GM23248 (cell line): Measurements from ENCODE around the gene POLR2M.

Experiments used
- EZH2 ChIP-seq: fragments of 200-600 bp; sonication (generic); IDR thresholded peaks from 2 replicates; pipeline ENCODE4 v1.6.1; 2018; ENCODE audit warnings: antibody characterized with exemption, mild to moderate bottlenecking; ENCODE audit not compliant: insufficient read depth, poor library complexity, severe bottlenecking
- EZH2phosphoT487 ChIP-seq: fragments of 200-600 bp; sonication (generic); IDR thresholded peaks from 2 replicates; pipeline ENCODE4 v1.6.1; 2018; ENCODE audit warnings: antibody characterized with exemption, moderate library complexity, mild to moderate bottlenecking, low read depth; ENCODE audit not compliant: insufficient read depth

- TF ChIP-seq EZH2phosphoT487 (no peak), EZH2 (no peak)
These were observed 50.0 kb downstream of the POLR2M start for GRCh38 chr15:57756466-57756865.
